Measurements from ENCODE around the gene DNLZ.

Gene DNLZ

GRCh38 chr9:136397643-136398042 is 34.1 kb upstream of the DNLZ start:
- no peak for DNase-seq (ENCODE audit: extremely low read depth in 1 of 2, low read depth in 1 of 2)

GRCh38 chr9:136396219-136396515 is 32.6 kb upstream of the DNLZ start:
- DNase-seq (ENCODE audit: extremely low read depth in 1 of 2, low read depth in 1 of 2) = no peak

GRCh38 chr9:136395345-136396218 is 32.0 kb upstream of the DNLZ start:
- DNase-seq (ENCODE audit: extremely low read depth in 1 of 2, low read depth in 1 of 2) = no peak

GRCh38 chr9:136395020-136395340 is 31.4 kb upstream of the DNLZ start:
- DNase-seq (ENCODE audit: extremely low read depth in 1 of 2, low read depth in 1 of 2) = no peak

GRCh38 chr9:136394312-136395019 is 30.9 kb upstream of the DNLZ start:
- no peak for DNase-seq (ENCODE audit: extremely low read depth in 1 of 2, low read depth in 1 of 2)

GRCh38 chr9:136393531-136393930 is 30.0 kb upstream of the DNLZ start:
- DNase-seq (ENCODE audit: extremely low read depth in 1 of 2, low read depth in 1 of 2) = no peak

GRCh38 chr9:136392538-136393449 is 29.2 kb upstream of the DNLZ start:
- DNase-seq (ENCODE audit: extremely low read depth in 1 of 2, low read depth in 1 of 2) = no peak

- DNase-seq (ENCODE audit: extremely low read depth in 1 of 2, low read depth in 1 of 2) = no peak
These were observed 28.4 kb upstream of the DNLZ start for GRCh38 chr9:136391737-136392537.

- DNase-seq (ENCODE audit: extremely low read depth in 1 of 2, low read depth in 1 of 2) = no peak
These were observed 25.9 kb upstream of the DNLZ start for GRCh38 chr9:136389396-136389795.

- DNase-seq (ENCODE audit: extremely low read depth in 1 of 2, low read depth in 1 of 2) = no peak
These were observed 23.7 kb upstream of the DNLZ start for GRCh38 chr9:136387217-136387616.

GRCh38 chr9:136386018-136386417 is 22.5 kb upstream of the DNLZ start:
- no peak for DNase-seq (ENCODE audit: extremely low read depth in 1 of 2, low read depth in 1 of 2)

GRCh38 chr9:136385015-136385414 is 21.5 kb upstream of the DNLZ start:
- peak in 1 of 2 donors; percentile 32 for DNase-seq (ENCODE audit: extremely low read depth in 1 of 2, low read depth in 1 of 2)

GRCh38 chr9:136383436-136383835 is 19.9 kb upstream of the DNLZ start:
- DNase-seq (ENCODE audit: extremely low read depth in 1 of 2, low read depth in 1 of 2) = no peak

- DNase-seq (ENCODE audit: extremely low read depth in 1 of 2, low read depth in 1 of 2) = no peak
These were observed 18.5 kb upstream of the DNLZ start for GRCh38 chr9:136381966-136382513.

- DNase-seq (ENCODE audit: extremely low read depth in 1 of 2, low read depth in 1 of 2) = no peak
These were observed 17.8 kb upstream of the DNLZ start for GRCh38 chr9:136381311-136381710.

- no peak for DNase-seq (ENCODE audit: extremely low read depth in 1 of 2, low read depth in 1 of 2)
These were observed 16.8 kb upstream of the DNLZ start for GRCh38 chr9:136380381-136380780.

GRCh38 chr9:136379891-136380290 is 16.3 kb upstream of the DNLZ start:
- DNase-seq (ENCODE audit: extremely low read depth in 1 of 2, low read depth in 1 of 2) = no peak

GRCh38 chr9:136379401-136379800 is 15.9 kb upstream of the DNLZ start:
- DNase-seq (ENCODE audit: extremely low read depth in 1 of 2, low read depth in 1 of 2) = no peak

- DNase-seq (ENCODE audit: extremely low read depth in 1 of 2, low read depth in 1 of 2) = no peak
These were observed 15.4 kb upstream of the DNLZ start for GRCh38 chr9:136379003-136379287.

- no peak for DNase-seq (ENCODE audit: extremely low read depth in 1 of 2, low read depth in 1 of 2)
These were observed 14.8 kb upstream of the DNLZ start for GRCh38 chr9:136378170-136379002.
